Natural killer cell (primary cell): ENCODE data around the gene RARS2. TPM values are rescaled to one million over a fixed set of nuclear protein-coding genes. Genes with fewer than 3 reads are reported as not detected.

Experiments used
- ATAC-seq, 3 donors: fragments of 150-1000 bp in 2 of 3; fragments of 200-7000 bp in 1 of 3; cut with Tn5 transposase; 1 replicate in 1 of 3; 2 replicates in 2 of 3; pipeline ENCODE4 v1.10.0; 2021; ENCODE audit warnings: mild to moderate bottlenecking in 2 of 3, moderate library complexity in 2 of 3
- DNase-seq, 2 donors: peaks; one replicate each; pipeline versions ENCODE4 v3.0.0 to v3.0.0-alpha.2; 2013 to 2021; ENCODE audit warnings: mixed read lengths in 1 of 2
- H3K27ac ChIP-seq: one replicate; pipeline ENCODE4 v1.5.1; 2013; ENCODE audit warnings: mild to moderate bottlenecking, low read length
- H3K27me3 ChIP-seq: one replicate; pipeline ENCODE4 v1.6.1; 2013; ENCODE audit warnings: low read length; ENCODE audit not compliant: control insufficient read depth, insufficient read depth
- H3K36me3 ChIP-seq: one replicate; pipeline ENCODE4 v1.6.1; 2013; ENCODE audit warnings: low read length; ENCODE audit not compliant: control insufficient read depth, insufficient read depth
- H3K4me1 ChIP-seq: one replicate; pipeline ENCODE4 v1.6.1; 2013; ENCODE audit warnings: low read length; ENCODE audit not compliant: control insufficient read depth, insufficient read depth
- H3K4me3 ChIP-seq: one replicate; pipeline ENCODE4 v1.5.1; 2013; ENCODE audit warnings: low read length
- H3K9me3 ChIP-seq: one replicate; pipeline ENCODE4 v1.6.1; 2013; ENCODE audit warnings: low read length; ENCODE audit not compliant: control insufficient read depth, insufficient read depth
- H3K27ac Mint-ChIP-seq, 2 donors: one replicate each; pipeline ENCODE4 v1.8.0; 2022; ENCODE audit warnings: mild to moderate bottlenecking in 2 of 2, mixed read lengths in 2 of 2, moderate library complexity in 1 of 2
- H3K27me3 Mint-ChIP-seq, 2 donors: one replicate each; pipeline ENCODE4 v1.8.0; 2022; ENCODE audit warnings: low read depth in 2 of 2, mixed read lengths in 2 of 2
- H3K36me3 Mint-ChIP-seq: one replicate; pipeline ENCODE4 v1.8.0; 2022; ENCODE audit warnings: mixed read lengths
- H3K4me1 Mint-ChIP-seq, 2 donors: one replicate each; pipeline ENCODE4 v1.8.0; 2022; ENCODE audit warnings: mixed read lengths in 2 of 2
- H3K4me3 Mint-ChIP-seq: one replicate; pipeline ENCODE4 v1.8.0; 2022; ENCODE audit warnings: mild to moderate bottlenecking, moderate library complexity, mixed read lengths
- H3K9me3 Mint-ChIP-seq, 2 donors: one replicate each; pipeline ENCODE4 v1.8.0; 2022; ENCODE audit warnings: mixed read lengths in 2 of 2
- CTCF ChIP-seq: fragments of 200-600 bp; IDR thresholded peaks from one replicate; pipeline ENCODE4 v1.8.0; 2022; ENCODE audit warnings: antibody characterized with exemption
- WGBS: methylation state at CpG from one replicate; pipeline ENCODE4 v1.1.7; 2013; ENCODE audit warnings: missing lambda C conversion rate; ENCODE audit not compliant: insufficient coverage; 5-methylcytosine and 5-hydroxymethylcytosine counted together
- intact Hi-C: fragments of 100-400 bp; cut with micrococcal nuclease; formaldehyde crosslinking; loops from one replicate; pipeline ENCODE4 v1.14.2; 2022
- total RNA-seq, 4 donors: library from RNA; stranded (reverse); fragments of 120-200 nt in 1 of 4; gene quantifications; one replicate each; pipeline versions ENCODE4 v1.2.3 to v1.2.4, GENCODE V29; 2013 to 2022

The RARS2 gene
- total RNA-seq, 3 donors from 2014 or later (not counting 1 experiment from before 2014, with no cell fraction given), result 21.8 to 26.5 (median 24.2) TPM

GRCh38 chr6:87590990-87591389 is 1.2 kb upstream of the RARS2 start:
- Histone ChIP-seq H3K4me1 (peaks cover 16% of the 10 kb centered on the region), H3K27me3 (no peaks in the 10 kb centered on the region), H3K9me3 (no peaks in the 10 kb centered on the region), H3K36me3 (peaks cover 10% of the 10 kb centered on the region), H3K4me3 (no peak overlapping the region), H3K27ac (no peak overlapping the region)
- Mint-ChIP-seq H3K9me3 (no peaks in the 10 kb centered on the region), H3K36me3 (no peaks in the 10 kb centered on the region), H3K27ac (peak overlapping the region; percentile 85 to 90), H3K4me1 (peaks cover 42 to 43% of the 10 kb centered on the region in 2 donors), H3K27me3 (no peaks in the 10 kb centered on the region), H3K4me3 (peak overlapping the region; percentile 88)
- TF ChIP-seq CTCF, result no peak
- intact Hi-C loops, result loop anchor here (1.0 to 2.0 kb wide), 3 partner anchors 111 to 269 kb away; partner anchors contain the start of genes AKIRIN2, SLC35A1 and SMIM8
- DNase-seq, result no peak
- no peak for ATAC-seq
- WGBS, result 73% methylated on average over 4 of the region's 4 CpGs

GRCh38 chr6:87590417-87590880 is 662 bp upstream of the RARS2 start:
- Mint-ChIP-seq H3K27ac (peak overlapping the region; percentile 85 to 90), H3K9me3 (no peaks in the 10 kb centered on the region), H3K4me3 (peak overlapping the region; percentile 88), H3K27me3 (no peaks in the 10 kb centered on the region), H3K4me1 (peaks cover 46 to 47% of the 10 kb centered on the region in 2 donors), H3K36me3 (no peaks in the 10 kb centered on the region)
- ATAC-seq (no peak), DNase-seq (no peak)
- WGBS, result 6% methylated on average over 10 of the region's 11 CpGs
- peak overlapping the region; percentile 80 for H3K4me3 ChIP-seq
- H3K9me3 ChIP-seq, result no peaks in the 10 kb centered on the region
- peaks cover 8% of the 10 kb centered on the region for H3K36me3 ChIP-seq
- no peak for TF ChIP-seq CTCF
- peak overlapping the region; percentile 73 for H3K27ac ChIP-seq
- H3K4me1 ChIP-seq, result peaks cover 16% of the 10 kb centered on the region
- intact Hi-C loops, result loop anchor here (1.0 to 2.0 kb wide), 3 partner anchors 112 to 268 kb away; partner anchors contain the start of genes AKIRIN2, SLC35A1 and SMIM8
- H3K27me3 ChIP-seq, result no peaks in the 10 kb centered on the region

- no peaks in the 10 kb centered on the region for H3K36me3 Mint-ChIP-seq
- H3K27me3 ChIP-seq, result no peaks in the 10 kb centered on the region
- WGBS, result 62% methylated on average over 9 of the region's 10 CpGs
- no peaks in the 10 kb centered on the region for H3K9me3 ChIP-seq
- DNase-seq (no peak), ATAC-seq (no peak)
- no peak for TF ChIP-seq CTCF
- no peaks in the 10 kb centered on the region for H3K27me3 Mint-ChIP-seq
- peak overlapping the region; percentile 85 to 90 for H3K27ac Mint-ChIP-seq
- H3K9me3 Mint-ChIP-seq, result no peaks in the 10 kb centered on the region
- intact Hi-C loops, result no loop called here
- H3K36me3 ChIP-seq, result peaks cover 4% of the 10 kb centered on the region
- peaks cover 51 to 60% of the 10 kb centered on the region in 2 donors for H3K4me1 Mint-ChIP-seq
- peak overlapping the region; percentile 88 for H3K4me3 Mint-ChIP-seq
- no peak overlapping the region for H3K27ac ChIP-seq
- peaks cover 16% of the 10 kb centered on the region for H3K4me1 ChIP-seq
- peak overlapping the region; percentile 80 for H3K4me3 ChIP-seq
Observed at GRCh38 chr6:87588756-87589407, 905 bp downstream of the RARS2 start.
